DMS 273 (cell line): ENCODE data around the gene MRI1.
A peak's percentile ranks its signal among the peaks of the same experiment; 100 is the strongest.
"Not testable (repeated sequence)": the region's sequence is repeated elsewhere in the genome, so short reads cannot be mapped to it uniquely, and the experiment has no call there.

ENCODE experiments used
- DNase-seq: peaks from one replicate; lab custom pipeline; 2025; ENCODE audit not compliant: unreplicated experiment; lab: John Stamatoyannopoulos, UW

MRI1 gene

GRCh38 chr19:13758795-13759194 lies 5.5 kb upstream of the MRI1 start:
- no peak for DNase-seq

GRCh38 chr19:13761423-13761822 lies 2.9 kb upstream of the MRI1 start:
- DNase-seq: no peak

- no peak for DNase-seq
Measured at GRCh38 chr19:13762635-13763235, 1.6 kb upstream of the MRI1 start.

GRCh38 chr19:13763265-13763664 lies 1.1 kb upstream of the MRI1 start:
- DNase-seq: no peak

GRCh38 chr19:13764821-13765394 lies 586 bp downstream of the MRI1 start:
- peak; percentile 58 for DNase-seq

- DNase-seq: no peak
Measured at GRCh38 chr19:13765395-13766094, 1.2 kb downstream of the MRI1 start.

- DNase-seq: no peak
Measured at GRCh38 chr19:13766095-13766481, 1.8 kb downstream of the MRI1 start.

- DNase-seq: no peak
Measured at GRCh38 chr19:13768510-13768909, 4.2 kb downstream of the MRI1 start.

GRCh38 chr19:13770013-13770635 lies 5.8 kb downstream of the MRI1 start:
- no peak for DNase-seq

GRCh38 chr19:13774217-13775191 lies 10.2 kb downstream of the MRI1 start, which contains the start of gene C19orf53:
TSS of gene C19orf53 (plus strand) at chr19:13774456. CDS start at chr19:13774478, 22 bp downstream.
- DNase-seq: peak; percentile 95

- no peak for DNase-seq
Measured at GRCh38 chr19:13778398-13778797, 14.1 kb downstream of the MRI1 start.

- DNase-seq: no peak
Measured at GRCh38 chr19:13778847-13779246, 14.5 kb downstream of the MRI1 start.

- not testable (repeated sequence) for DNase-seq
Measured at GRCh38 chr19:13779794-13780193, 15.5 kb downstream of the MRI1 start.

GRCh38 chr19:13781547-13781946 lies 17.2 kb downstream of the MRI1 start:
- peak; percentile 88 for DNase-seq

GRCh38 chr19:13782537-13782936 lies 18.2 kb downstream of the MRI1 start:
- no peak for DNase-seq

- DNase-seq: no peak
Measured at GRCh38 chr19:13783565-13784500, 19.5 kb downstream of the MRI1 start.

GRCh38 chr19:13784731-13785452 lies 20.6 kb downstream of the MRI1 start:
- DNase-seq: peak; percentile 91

GRCh38 chr19:13788991-13789390 lies 24.7 kb downstream of the MRI1 start:
- no peak for DNase-seq

GRCh38 chr19:13790354-13790753 lies 26.0 kb downstream of the MRI1 start:
- no peak for DNase-seq
